Measurements from ENCODE around the gene ZNF33B.
"Not testable (repeated sequence)": the region's sequence is repeated elsewhere in the genome, so short reads cannot be mapped to it uniquely, and the experiment has no call there.

Gene ZNF33B

DNA sequence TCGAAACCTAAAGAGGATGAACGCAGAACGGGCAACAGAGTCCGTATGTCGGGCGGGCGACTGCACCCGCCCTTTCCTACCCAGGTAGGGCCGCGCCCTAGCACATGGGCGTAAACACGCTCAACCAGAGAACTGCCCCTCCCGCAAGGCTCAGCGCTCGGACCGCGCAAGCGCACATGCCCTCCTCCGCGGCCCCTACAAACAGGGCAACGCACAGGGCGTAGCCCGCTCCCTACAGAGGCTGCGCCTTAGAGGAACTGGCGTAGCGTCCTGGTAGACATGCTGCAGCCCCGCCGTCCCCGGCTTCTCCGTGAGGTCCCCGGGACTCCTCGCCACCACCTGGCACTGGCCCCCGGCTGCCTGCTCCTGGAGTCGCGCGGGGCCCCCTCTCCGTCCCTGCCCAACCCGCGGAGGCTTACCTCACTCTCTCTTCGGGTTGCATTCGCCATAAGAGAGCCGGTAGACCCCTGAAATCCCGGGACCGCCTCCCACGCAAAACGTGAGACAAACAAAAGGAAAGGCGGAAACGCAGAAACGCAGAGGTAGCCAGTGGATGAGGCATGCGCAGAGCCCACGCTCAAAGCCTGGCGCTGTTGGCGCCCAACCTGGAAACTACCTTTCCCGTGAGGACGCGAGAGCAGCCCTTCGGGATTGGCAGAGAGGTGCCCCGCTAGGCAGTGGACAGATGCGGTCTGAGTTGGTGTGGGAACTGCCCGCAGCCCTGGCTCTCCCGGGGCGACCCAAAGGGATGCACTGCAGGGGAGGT, at the start of gene ZNF33B:
Gene ZNF33B, minus strand, starts transcription at position 516 of the 766 bp plus-strand sequence. CDS start 1,642 bp downstream, outside the sequence.
- DNase-seq (ENCODE audit: low spot score) = peak; percentile 81

GRCh38 chr10:42684517-42684916, 46.1 kb upstream of the ZNF33B start:
- no peak for DNase-seq (ENCODE audit: low spot score)

GRCh38 chr10:42680267-42680666, 41.9 kb upstream of the ZNF33B start:
- DNase-seq (ENCODE audit: low spot score) = no peak

DNA sequence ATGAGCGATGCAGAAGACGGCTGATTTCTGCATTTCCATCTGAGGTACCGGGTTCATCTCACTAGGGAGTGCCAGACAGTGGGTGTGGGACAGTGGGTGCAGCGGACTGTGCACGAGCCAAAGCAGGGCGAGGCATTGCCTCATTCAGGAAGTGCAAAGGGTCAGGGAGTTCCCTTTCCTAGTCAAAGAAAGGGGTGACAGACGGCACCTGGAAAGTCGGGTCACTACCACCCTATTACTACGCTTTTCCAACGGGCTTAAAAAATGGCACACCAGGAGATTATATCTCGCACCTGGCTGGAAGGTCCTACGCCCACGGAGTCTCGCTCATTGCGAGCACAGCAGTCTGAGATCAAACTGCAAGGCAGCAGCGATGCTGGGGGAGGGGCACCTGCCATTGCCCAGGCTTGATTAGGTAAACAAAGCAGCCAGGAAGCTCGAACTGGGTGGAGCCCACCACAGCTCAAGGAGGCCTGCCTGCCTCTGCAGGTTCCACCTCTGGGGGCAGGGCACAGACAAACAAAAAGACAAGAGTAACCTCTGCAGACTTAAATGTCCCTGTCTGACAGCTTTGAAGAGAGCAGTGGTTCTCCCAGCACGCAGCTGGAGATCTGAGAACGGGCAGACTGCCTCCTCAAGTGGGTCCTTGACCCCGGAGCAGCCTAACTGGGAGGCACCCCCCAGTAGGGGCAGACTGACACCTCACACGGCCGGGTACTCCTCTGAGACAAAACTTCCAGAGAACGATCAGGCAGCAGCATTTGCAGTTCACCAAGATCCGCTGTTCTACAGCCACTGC, 27.0 kb upstream of the ZNF33B start:
- not testable (repeated sequence) for DNase-seq (ENCODE audit: low spot score)

GRCh38 chr10:42654419-42654818, 16.0 kb upstream of the ZNF33B start:
- no peak for DNase-seq (ENCODE audit: low spot score)

DNA sequence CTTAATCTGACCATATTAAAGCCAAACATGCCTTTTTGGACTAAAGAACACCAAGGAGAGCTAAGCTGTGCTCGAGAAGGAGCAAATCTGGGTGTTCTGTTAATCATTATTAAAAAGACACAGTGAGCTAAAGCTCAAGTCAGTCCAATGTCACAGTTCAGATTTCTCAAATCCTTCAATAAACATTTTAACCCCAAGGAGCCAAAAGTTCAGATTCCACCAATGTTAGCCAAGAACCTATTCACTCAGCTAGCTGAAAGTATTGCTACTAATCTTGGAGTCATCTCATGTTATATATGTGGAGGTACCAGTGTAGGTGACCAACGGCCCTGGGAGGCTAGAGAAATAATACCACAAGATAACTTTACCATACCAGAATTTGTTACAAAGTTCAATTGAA, 14.5 kb upstream of the ZNF33B start:
- no peak for DNase-seq (ENCODE audit: low spot score)

GRCh38 chr10:42650374-42650773, 12.0 kb upstream of the ZNF33B start:
- DNase-seq (ENCODE audit: low spot score) = no peak

- no peak for DNase-seq (ENCODE audit: low spot score)
Measured at GRCh38 chr10:42648512-42648911, 10.1 kb upstream of the ZNF33B start.

GRCh38 chr10:42646687-42647640, 8.6 kb upstream of the ZNF33B start:
- DNase-seq (ENCODE audit: low spot score) = no peak

GRCh38 chr10:42646214-42646613, 7.8 kb upstream of the ZNF33B start:
- no peak for DNase-seq (ENCODE audit: low spot score)

DNA sequence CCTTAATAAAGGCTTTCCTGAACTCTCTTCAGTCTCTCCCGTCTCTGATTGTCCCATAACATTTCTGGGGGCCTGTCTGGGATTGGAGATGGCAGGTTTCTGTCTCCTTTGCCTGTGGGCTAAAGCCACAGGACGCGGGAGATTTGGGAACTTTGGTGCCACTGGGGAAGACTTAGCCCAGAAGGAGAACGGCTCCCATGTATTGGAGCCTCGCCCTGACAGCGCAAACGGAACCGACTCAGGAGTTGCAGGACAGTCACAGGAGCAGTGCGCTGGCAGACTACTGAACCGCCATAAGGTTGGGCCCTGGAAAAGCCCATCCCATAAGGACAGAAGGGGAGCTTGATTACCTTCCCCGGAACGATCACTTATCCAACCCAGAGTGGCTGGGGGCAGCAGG, 7.1 kb upstream of the ZNF33B start:
- DNase-seq (ENCODE audit: low spot score) = no peak

DNA sequence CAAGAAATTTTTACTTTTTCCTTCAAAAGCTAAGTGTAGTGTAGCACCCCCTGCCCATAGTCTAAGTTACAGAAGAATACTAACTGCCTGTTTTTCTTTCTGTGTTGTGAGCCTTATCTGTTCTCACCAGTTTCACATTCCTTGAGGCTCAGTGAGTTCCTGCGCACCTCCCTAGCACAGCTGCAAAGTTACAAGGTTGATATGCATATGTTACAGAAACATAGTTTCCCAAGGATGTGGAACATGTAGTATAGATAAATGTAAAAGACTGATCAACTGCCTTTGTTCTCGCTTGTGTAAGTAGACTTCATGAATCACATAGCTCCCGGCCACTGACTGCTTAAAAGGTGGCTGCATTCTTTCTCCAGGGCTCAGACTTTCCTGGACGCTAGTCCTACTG, 6.7 kb upstream of the ZNF33B start:
- no peak for DNase-seq (ENCODE audit: low spot score)

- no peak for DNase-seq (ENCODE audit: low spot score)
Measured at GRCh38 chr10:42640610-42641229, 2.4 kb upstream of the ZNF33B start.

GRCh38 chr10:42638821-42639270, 476 bp upstream of the ZNF33B start:
- no peak for DNase-seq (ENCODE audit: low spot score)

DNA sequence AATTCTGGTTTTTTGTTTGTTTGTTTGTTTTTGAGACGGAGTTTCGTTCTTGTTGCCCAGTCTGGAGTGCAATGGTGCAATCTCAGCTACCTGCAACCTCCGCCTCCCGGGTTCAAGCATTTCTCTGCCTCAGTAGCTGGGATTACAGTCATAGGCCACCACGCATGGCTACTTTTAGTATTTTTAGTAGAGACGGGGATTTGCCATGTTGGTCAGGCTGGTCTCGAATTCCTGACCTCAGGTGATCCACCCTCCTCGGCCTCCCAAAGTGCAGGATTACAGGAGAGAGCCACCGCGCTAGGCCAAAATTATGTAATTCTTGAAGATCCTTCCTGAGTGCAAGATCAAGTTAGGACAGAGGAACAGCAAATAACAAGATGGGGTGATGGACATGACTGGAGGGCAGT, 719 bp downstream of the ZNF33B start:
- DNase-seq (ENCODE audit: low spot score) = no peak

DNA sequence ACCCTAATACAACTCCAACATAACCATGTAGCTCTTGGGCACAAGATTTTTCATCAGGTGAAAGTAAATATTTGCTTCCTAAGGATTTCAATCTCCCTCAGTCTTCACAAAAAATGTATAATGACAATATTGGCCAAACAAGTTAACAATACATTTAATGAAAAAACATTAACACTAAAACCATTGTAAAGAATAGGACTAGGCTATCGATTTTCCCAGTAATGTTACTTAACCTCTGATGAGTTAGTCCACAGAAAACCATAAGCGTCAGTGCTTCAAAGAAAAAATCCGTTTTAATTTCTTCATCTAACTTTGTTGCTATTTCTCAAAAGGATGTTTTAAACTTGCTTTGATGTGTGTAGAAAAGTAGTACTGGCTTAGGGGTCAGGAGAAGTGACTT, 1.2 kb downstream of the ZNF33B start:
- DNase-seq (ENCODE audit: low spot score) = no peak

DNA sequence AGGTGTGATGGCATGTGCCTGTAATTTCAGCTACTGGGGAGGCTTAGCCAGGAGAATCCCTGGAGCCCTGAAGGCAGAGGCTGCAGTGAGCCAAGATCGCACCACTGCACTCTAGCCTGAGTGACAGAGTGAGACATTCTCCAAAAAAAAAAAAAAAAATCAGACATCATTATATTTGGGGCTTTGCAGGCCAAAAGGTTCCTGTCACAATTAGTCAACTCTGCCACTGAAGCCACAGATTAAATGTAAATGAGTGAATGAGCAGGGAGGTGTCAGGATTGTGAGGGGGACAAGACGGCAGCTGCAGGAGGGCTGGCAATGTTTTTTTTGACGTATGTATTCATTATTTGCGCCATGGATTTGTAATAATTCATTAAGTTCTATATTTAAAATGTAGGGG, 3.3 kb downstream of the ZNF33B start:
- no peak for DNase-seq (ENCODE audit: low spot score)

DNA sequence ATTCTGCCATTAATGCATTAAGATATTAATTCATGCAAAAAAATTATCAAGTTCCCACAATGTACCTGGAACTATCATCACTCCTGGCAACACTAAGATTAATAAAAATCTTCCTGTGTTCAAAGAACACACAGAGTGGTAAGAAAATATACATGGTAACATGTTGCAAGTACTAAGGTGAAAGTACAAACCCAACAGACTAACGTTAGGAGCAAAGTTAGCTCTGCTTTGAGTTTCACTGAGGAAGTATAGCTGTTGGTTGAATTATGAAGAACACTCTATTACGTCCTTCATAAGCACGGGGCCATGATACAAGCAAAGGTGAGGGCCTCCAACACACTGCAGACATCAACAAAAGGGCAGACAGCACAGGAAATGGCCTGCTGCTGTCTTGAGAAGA, 5.8 kb downstream of the ZNF33B start:
- no peak for DNase-seq (ENCODE audit: low spot score)

GRCh38 chr10:42630537-42631134, 7.7 kb downstream of the ZNF33B start:
- DNase-seq (ENCODE audit: low spot score) = no peak

GRCh38 chr10:42623929-42624328, 14.4 kb downstream of the ZNF33B start:
- no peak for DNase-seq (ENCODE audit: low spot score)

DNA sequence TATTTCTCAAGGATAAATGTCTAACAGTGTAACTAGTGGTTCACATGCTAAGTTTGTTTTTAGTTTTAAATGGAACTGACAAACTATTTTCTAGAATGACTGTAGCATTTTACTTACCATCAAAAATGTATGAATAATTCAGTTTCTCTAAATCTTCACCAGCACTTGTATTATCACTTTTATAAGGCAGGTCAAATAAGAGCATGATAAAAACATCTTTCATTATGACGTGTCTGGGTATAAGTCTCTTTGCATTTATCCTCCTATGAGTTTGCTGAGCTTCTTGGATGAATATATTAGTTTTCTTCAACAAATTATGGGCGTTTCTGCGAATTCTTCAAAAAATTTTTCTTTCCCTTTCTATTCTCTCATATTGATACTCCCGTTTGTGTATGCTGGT, 19.9 kb downstream of the ZNF33B start:
- DNase-seq (ENCODE audit: low spot score) = no peak
